Endothelial cell of umbilical vein (primary cell): ENCODE results near the gene RUNDC1.

Experiments used
- EZH2 ChIP-seq: IDR thresholded peaks from 2 replicates; pipeline ENCODE4 v1.6.1; 2012; ENCODE audit warnings: borderline replicate concordance, low read depth, mild to moderate bottlenecking, moderate library complexity, low read length, inconsistent platforms; ENCODE audit not compliant: severe bottlenecking
- MAX ChIP-seq: IDR thresholded peaks from 2 replicates; pipeline ENCODE4 v1.6.1; 2011; ENCODE audit not compliant: insufficient read depth, insufficient read length
- POLR2AphosphoS5 ChIP-seq: IDR thresholded peaks from 2 replicates; pipeline ENCODE4 v1.6.1; 2012; ENCODE audit warnings: low read depth, mild to moderate bottlenecking, control low read depth, low read length, moderate library complexity; ENCODE audit not compliant: insufficient read depth
- TF ChIP-seq, protein P1 (sequence below), 2 donors: IDR thresholded peaks; 1 replicate in 1 of 2; 2 replicates in 1 of 2; pipeline ENCODE4 v1.5.1; 2011; ENCODE audit warnings: low read length in 2 of 2, mild to moderate bottlenecking in 2 of 2, moderate library complexity in 2 of 2, control low read depth in 1 of 2, inconsistent platforms in 1 of 2, low read depth in 1 of 2; ENCODE audit not compliant: insufficient read depth in 1 of 2; ENCODE audit errors: extremely low read depth in 1 of 2

DNA sequence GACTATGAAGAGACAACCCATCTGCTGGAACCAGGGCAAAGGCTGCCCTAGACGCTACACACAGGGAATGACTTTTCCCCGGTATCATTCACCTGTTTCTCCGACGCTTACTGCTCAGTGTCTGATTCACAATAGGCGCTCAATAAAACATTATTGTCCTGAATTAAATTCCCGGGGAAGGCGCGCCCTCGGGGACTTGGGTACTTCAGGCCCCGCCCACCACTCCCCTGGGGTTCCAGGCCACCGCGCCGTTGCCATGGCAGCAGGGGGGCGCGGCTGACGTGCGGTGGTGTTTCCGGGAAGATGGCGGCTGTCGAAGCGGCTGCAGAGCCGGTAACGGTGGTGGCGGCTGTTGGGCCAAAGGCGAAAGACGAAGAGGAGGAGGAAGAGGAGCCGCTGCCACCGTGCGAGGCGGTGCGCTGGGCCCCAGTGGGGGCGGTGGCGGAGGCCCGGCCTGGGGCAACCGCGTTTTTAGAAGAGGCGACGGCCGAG is at the start of gene RUNDC1:
- TF ChIP-seq MAX = peak; percentile 13
- peak; percentile 45 for TF ChIP-seq POLR2AphosphoS5
- no peak for TF ChIP-seq EZH2
- TF ChIP-seq, protein P1, sequence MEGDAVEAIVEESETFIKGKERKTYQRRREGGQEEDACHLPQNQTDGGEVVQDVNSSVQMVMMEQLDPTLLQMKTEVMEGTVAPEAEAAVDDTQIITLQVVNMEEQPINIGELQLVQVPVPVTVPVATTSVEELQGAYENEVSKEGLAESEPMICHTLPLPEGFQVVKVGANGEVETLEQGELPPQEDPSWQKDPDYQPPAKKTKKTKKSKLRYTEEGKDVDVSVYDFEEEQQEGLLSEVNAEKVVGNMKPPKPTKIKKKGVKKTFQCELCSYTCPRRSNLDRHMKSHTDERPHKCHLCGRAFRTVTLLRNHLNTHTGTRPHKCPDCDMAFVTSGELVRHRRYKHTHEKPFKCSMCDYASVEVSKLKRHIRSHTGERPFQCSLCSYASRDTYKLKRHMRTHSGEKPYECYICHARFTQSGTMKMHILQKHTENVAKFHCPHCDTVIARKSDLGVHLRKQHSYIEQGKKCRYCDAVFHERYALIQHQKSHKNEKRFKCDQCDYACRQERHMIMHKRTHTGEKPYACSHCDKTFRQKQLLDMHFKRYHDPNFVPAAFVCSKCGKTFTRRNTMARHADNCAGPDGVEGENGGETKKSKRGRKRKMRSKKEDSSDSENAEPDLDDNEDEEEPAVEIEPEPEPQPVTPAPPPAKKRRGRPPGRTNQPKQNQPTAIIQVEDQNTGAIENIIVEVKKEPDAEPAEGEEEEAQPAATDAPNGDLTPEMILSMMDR (IDR thresholded peaks at IDR 0.05; ENCODE audit: extremely low read depth in 1 of 2, insufficient read depth in 1 of 2, low read depth in 1 of 2, low read length in 2 of 2) = no peak
